Neutrophil (primary cell): ENCODE data around the gene SSPN.
A peak's percentile ranks its signal among the peaks of the same experiment; 100 is the strongest.

Experiments
- H3K27ac ChIP-seq: fragments of 200-600 bp; sonication (generic); 2 replicates; pipeline ENCODE4 v1.5.1; 2016; ENCODE audit warnings: mild to moderate bottlenecking, moderate library complexity
- H3K27me3 ChIP-seq: fragments of 200-600 bp; sonication (generic); 2 replicates; pipeline ENCODE4 v1.6.0; 2016; ENCODE audit warnings: mild to moderate bottlenecking
- H3K36me3 ChIP-seq: fragments of 200-600 bp; sonication (generic); 2 replicates; pipeline ENCODE4 v1.5.1; 2017
- H3K4me1 ChIP-seq, 2 experiments: fragments of 200-600 bp in 1 of 2; sonication (generic) in 1 of 2; 1 replicate in 1 of 2; 2 replicates in 1 of 2; pipeline versions ENCODE4 v1.5.1 to v1.6.1; 2013 to 2016; ENCODE audit warnings: low read depth in 1 of 2, low read length in 1 of 2, mild to moderate bottlenecking in 1 of 2, moderate library complexity in 1 of 2; ENCODE audit not compliant: control insufficient read depth in 1 of 2, insufficient read depth in 1 of 2
- H3K4me3 ChIP-seq, 2 experiments: fragments of 200-600 bp in 1 of 2; sonication (generic) in 1 of 2; 1 replicate in 1 of 2; 2 replicates in 1 of 2; pipeline ENCODE4 v1.5.1; 2013 to 2016; ENCODE audit warnings: low read depth in 1 of 2, low read length in 1 of 2, mild to moderate bottlenecking in 1 of 2, moderate library complexity in 1 of 2
- H3K9me3 ChIP-seq: fragments of 200-600 bp; sonication (generic); 2 replicates; pipeline ENCODE4 v1.5.1; 2016
- CTCF ChIP-seq: fragments of 200-600 bp; sonication (generic); IDR thresholded peaks from 2 replicates; pipeline ENCODE4 v1.5.1; 2016; ENCODE audit warnings: antibody characterized with exemption

Gene SSPN

DNA sequence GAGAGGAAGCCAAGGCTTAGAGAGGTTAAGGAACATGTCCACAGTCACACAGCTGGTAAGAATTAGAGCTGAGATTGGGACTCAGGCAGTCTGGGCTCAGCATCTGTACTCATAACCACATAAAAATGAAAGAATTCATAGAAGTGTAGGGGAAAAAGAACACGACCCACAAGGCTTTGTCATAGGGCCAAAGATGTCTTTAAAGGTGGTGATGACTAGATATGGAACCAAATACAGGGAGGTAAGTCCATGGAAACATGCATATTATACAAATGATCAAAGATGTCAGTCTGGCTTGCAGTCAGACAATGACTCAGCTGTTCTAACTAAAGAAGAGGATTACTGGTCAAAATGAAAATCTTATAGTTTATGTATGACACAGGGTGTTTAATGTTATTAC lies 7.2 kb upstream of the SSPN start:
- H3K4me1 ChIP-seq, result no peaks in the 10 kb centered on the region
- no peak overlapping the region for H3K27ac ChIP-seq
- no peaks in the 10 kb centered on the region for H3K36me3 ChIP-seq
- no peak overlapping the region for H3K4me3 ChIP-seq
- H3K9me3 ChIP-seq, result no peaks in the 10 kb centered on the region
- peaks cover 5% of the 10 kb centered on the region for H3K27me3 ChIP-seq
- TF ChIP-seq CTCF, result no peak

DNA sequence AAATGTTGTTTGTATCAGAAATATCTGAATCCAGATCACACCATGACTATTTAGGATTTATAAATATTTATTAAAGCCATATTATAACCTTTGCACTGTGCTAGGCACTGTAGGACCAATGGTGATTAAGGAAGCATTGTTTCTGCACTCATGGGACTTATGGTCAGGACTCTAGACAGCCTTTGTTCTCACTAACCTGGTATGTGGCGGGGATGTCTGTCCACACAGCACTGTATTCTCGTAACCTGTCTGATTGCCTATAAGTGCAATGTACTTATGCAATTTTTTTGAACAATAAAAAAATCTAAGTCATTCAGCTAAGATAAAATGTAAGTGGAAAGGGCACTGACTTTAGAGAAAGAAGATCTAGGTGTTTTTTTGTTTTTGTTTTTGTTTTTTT lies 6.7 kb upstream of the SSPN start:
- no peaks in the 10 kb centered on the region for H3K9me3 ChIP-seq
- no peak for TF ChIP-seq CTCF
- H3K27ac ChIP-seq, result no peak overlapping the region

GRCh38 chr12:26192142-26192541 lies 3.2 kb upstream of the SSPN start:
- Histone ChIP-seq H3K27me3 (peaks cover 45% of the 10 kb centered on the region), H3K36me3 (no peaks in the 10 kb centered on the region), H3K4me3 (no peak overlapping the region), H3K27ac (no peak overlapping the region), H3K4me1 (peaks cover 6 to 13% of the 10 kb centered on the region in 2 experiments), H3K9me3 (no peaks in the 10 kb centered on the region)
- TF ChIP-seq CTCF, result no peak

More for the DNA sequence above, 6.7 kb upstream of the SSPN start:
- H3K4me3 ChIP-seq, result no peak overlapping the region
- peaks cover 10% of the 10 kb centered on the region for H3K27me3 ChIP-seq
- H3K4me1 ChIP-seq, result no peaks in the 10 kb centered on the region
- H3K36me3 ChIP-seq, result no peaks in the 10 kb centered on the region

DNA sequence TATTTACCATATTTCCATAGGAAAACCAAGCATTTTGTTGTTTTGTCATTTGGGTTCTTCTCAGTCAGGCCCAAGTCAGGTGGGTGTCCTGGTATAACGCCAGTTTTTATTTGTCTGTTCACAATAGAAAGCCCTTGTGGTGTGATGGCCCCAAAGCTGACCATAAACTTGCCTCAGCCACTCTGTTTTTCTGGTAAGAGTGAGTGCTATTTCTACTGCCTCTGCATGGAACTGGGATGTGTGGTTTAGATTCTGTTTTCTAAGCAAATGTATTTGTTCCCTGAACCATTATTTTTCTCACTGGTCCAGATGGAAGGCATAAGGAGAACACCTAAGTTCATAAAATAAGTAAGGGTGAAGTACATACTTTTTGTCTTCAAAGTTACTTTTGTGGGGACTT lies 1.8 kb upstream of the SSPN start:
- Histone ChIP-seq H3K4me1 (peaks cover 6 to 13% of the 10 kb centered on the region in 2 experiments), H3K36me3 (no peaks in the 10 kb centered on the region), H3K9me3 (no peaks in the 10 kb centered on the region), H3K4me3 (no peak overlapping the region), H3K27me3 (peaks cover 56% of the 10 kb centered on the region), H3K27ac (no peak overlapping the region)
- TF ChIP-seq CTCF, result no peak

DNA sequence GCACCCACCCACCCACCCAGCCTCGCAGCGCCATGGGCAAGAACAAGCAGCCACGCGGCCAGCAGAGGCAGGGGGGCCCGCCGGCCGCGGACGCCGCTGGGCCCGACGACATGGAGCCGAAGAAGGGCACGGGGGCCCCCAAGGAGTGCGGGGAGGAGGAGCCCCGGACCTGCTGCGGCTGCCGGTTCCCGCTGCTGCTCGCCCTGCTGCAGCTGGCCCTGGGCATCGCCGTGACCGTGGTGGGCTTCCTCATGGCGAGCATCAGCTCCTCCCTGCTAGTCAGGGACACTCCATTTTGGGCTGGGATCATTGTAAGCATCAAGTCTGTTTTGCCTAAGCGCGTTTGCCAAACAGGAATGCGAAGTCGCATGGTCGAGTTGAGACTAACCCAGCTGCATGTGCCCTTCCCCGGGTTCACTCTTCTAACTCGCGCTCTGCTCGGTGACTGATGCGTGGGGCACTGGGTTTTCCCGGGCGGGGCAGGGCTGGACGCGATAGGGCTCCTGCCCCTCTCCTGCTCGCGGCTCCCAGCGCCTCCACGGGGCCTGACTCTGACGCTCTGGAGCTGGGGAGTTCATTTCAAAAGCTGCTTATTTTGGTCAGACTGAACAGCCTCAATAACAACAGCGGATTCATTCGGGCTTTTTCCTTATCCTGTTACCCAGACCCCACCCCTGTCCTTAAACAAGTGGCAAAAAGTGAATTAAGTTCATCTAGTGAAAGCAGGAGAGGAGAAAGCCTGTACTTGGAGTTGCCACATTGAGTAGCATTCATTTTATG lies 458 bp downstream of the SSPN start:
- H3K4me3 ChIP-seq, result peak overlapping the region in 1 of 2 experiments; percentile 38
- no peak overlapping the region for H3K27ac ChIP-seq
- H3K36me3 ChIP-seq, result no peaks in the 10 kb centered on the region
- H3K9me3 ChIP-seq, result no peaks in the 10 kb centered on the region
- TF ChIP-seq CTCF, result no peak
- H3K4me1 ChIP-seq, result peaks cover 6 to 13% of the 10 kb centered on the region in 2 experiments
- peaks cover 53% of the 10 kb centered on the region for H3K27me3 ChIP-seq
